ENCODE data around the gene LGR5.
"Not testable (repeated sequence)": the region's sequence is repeated elsewhere in the genome, so short reads cannot be mapped to it uniquely, and the experiment has no call there.

- not testable (repeated sequence) for TF ChIP-seq CTCF, POLR2A (IDR thresholded peaks at IDR 0.05)
Observed at GRCh38 chr12:71555789-71556188, 116.2 kb downstream of the LGR5 start.

All from esophagus squamous epithelium (tissue), 4 donors.